Measurements from ENCODE around the gene GMCL2.
A peak's percentile ranks its signal among the peaks of the same experiment; 100 is the strongest.

Gene GMCL2

GRCh38 chr5:178207183-178207916 is 20.2 kb upstream of the GMCL2 start:
- Histone ChIP-seq H3K9ac (ENCODE audit: low read depth in 1 of 2, low read length in 2 of 2) (peak overlapping the region; percentile 74 to 98), H3K9me3 (ENCODE audit: control insufficient read depth in 2 of 2, low read length in 2 of 2) (no peaks in the 10 kb centered on the region), H3K4me3 (ENCODE audit: low read length in 2 of 2) (peak overlapping the region; percentile 33 to 98)

GRCh38 chr5:178206166-178207101 is 19.3 kb upstream of the GMCL2 start:
- Histone ChIP-seq H3K9ac (ENCODE audit: low read depth in 1 of 2, low read length in 2 of 2) (peak overlapping the region; percentile 98), H3K4me3 (ENCODE audit: low read length in 2 of 2) (peak overlapping the region; percentile 93 to 98), H3K4me1 (ENCODE audit: control insufficient read depth in 2 of 2, insufficient read depth in 2 of 2, low read length in 2 of 2) (peaks cover 58 to 65% of the 10 kb centered on the region in 2 donors), H3K27me3 (ENCODE audit: control insufficient read depth in 2 of 2, insufficient read depth in 2 of 2, low read length in 2 of 2) (no peaks in the 10 kb centered on the region), H3K27ac (ENCODE audit: low read depth in 2 of 2, low read length in 2 of 2) (peak overlapping the region; percentile 95 to 98), H3K9me3 (ENCODE audit: control insufficient read depth in 2 of 2, low read length in 2 of 2) (no peaks in the 10 kb centered on the region), H3K36me3 (ENCODE audit: control insufficient read depth in 2 of 2, insufficient read depth in 2 of 2, low read length in 2 of 2) (peaks cover 44 to 52% of the 10 kb centered on the region in 2 donors)

More at GRCh38 chr5:178207183-178207916, 20.2 kb upstream of the GMCL2 start:
- H3K27ac ChIP-seq (ENCODE audit: low read depth in 2 of 2, low read length in 2 of 2) = peak overlapping the region; percentile 95 to 98
- H3K36me3 ChIP-seq (ENCODE audit: control insufficient read depth in 2 of 2, insufficient read depth in 2 of 2, low read length in 2 of 2) = peaks cover 54 to 61% of the 10 kb centered on the region in 2 donors
- no peaks in the 10 kb centered on the region for H3K27me3 ChIP-seq (ENCODE audit: control insufficient read depth in 2 of 2, insufficient read depth in 2 of 2, low read length in 2 of 2)
- peaks cover 57 to 67% of the 10 kb centered on the region in 2 donors for H3K4me1 ChIP-seq (ENCODE audit: control insufficient read depth in 2 of 2, insufficient read depth in 2 of 2, low read length in 2 of 2)

GRCh38 chr5:178205749-178206047 is 18.5 kb upstream of the GMCL2 start:
- Histone ChIP-seq H3K36me3 (ENCODE audit: control insufficient read depth in 2 of 2, insufficient read depth in 2 of 2, low read length in 2 of 2) (peaks cover 40 to 45% of the 10 kb centered on the region in 2 donors), H3K4me1 (ENCODE audit: control insufficient read depth in 2 of 2, insufficient read depth in 2 of 2, low read length in 2 of 2) (peaks cover 55 to 59% of the 10 kb centered on the region in 2 donors), H3K27me3 (ENCODE audit: control insufficient read depth in 2 of 2, insufficient read depth in 2 of 2, low read length in 2 of 2) (no peaks in the 10 kb centered on the region), H3K27ac (ENCODE audit: low read depth in 2 of 2, low read length in 2 of 2) (peak overlapping the region; percentile 95 to 98), H3K9ac (ENCODE audit: low read depth in 1 of 2, low read length in 2 of 2) (peak overlapping the region; percentile 98), H3K4me3 (ENCODE audit: low read length in 2 of 2) (peak overlapping the region; percentile 93 to 98), H3K9me3 (ENCODE audit: control insufficient read depth in 2 of 2, low read length in 2 of 2) (no peaks in the 10 kb centered on the region)

- peaks cover 35 to 39% of the 10 kb centered on the region in 2 donors for H3K36me3 ChIP-seq (ENCODE audit: control insufficient read depth in 2 of 2, insufficient read depth in 2 of 2, low read length in 2 of 2)
- peaks cover 53% of the 10 kb centered on the region in 2 donors for H3K4me1 ChIP-seq (ENCODE audit: control insufficient read depth in 2 of 2, insufficient read depth in 2 of 2, low read length in 2 of 2)
- H3K27me3 ChIP-seq (ENCODE audit: control insufficient read depth in 2 of 2, insufficient read depth in 2 of 2, low read length in 2 of 2) = no peaks in the 10 kb centered on the region
- H3K4me3 ChIP-seq (ENCODE audit: low read length in 2 of 2) = peak overlapping the region; percentile 93 to 98
- H3K9ac ChIP-seq (ENCODE audit: low read depth in 1 of 2, low read length in 2 of 2) = peak overlapping the region; percentile 98
- no peaks in the 10 kb centered on the region for H3K9me3 ChIP-seq (ENCODE audit: control insufficient read depth in 2 of 2, low read length in 2 of 2)
- H3K27ac ChIP-seq (ENCODE audit: low read depth in 2 of 2, low read length in 2 of 2) = peak overlapping the region; percentile 95 to 98
Measured at GRCh38 chr5:178204935-178205748, 18.0 kb upstream of the GMCL2 start.

- Histone ChIP-seq H3K9me3 (ENCODE audit: control insufficient read depth in 2 of 2, low read length in 2 of 2) (no peaks in the 10 kb centered on the region), H3K36me3 (ENCODE audit: control insufficient read depth in 2 of 2, insufficient read depth in 2 of 2, low read length in 2 of 2) (peaks cover 27 to 31% of the 10 kb centered on the region in 2 donors), H3K4me3 (ENCODE audit: low read length in 2 of 2) (peak within 1 kb of the TSS; percentile 93 to 98), H3K9ac (ENCODE audit: low read depth in 1 of 2, low read length in 2 of 2) (peak within 1 kb of the TSS; percentile 98), H3K4me1 (ENCODE audit: control insufficient read depth in 2 of 2, insufficient read depth in 2 of 2, low read length in 2 of 2) (peaks cover 46 to 47% of the 10 kb centered on the region in 2 donors), H3K27me3 (ENCODE audit: control insufficient read depth in 2 of 2, insufficient read depth in 2 of 2, low read length in 2 of 2) (no peaks in the 10 kb centered on the region), H3K27ac (ENCODE audit: low read depth in 2 of 2, low read length in 2 of 2) (peak within 1 kb of the TSS; percentile 95 to 98)
Measured at GRCh38 chr5:178204182-178204934, 17.2 kb upstream of the GMCL2 start, which contains the start of gene HNRNPAB. TSS of gene HNRNPAB (plus strand) at chr5:178204533. CDS start at chr5:178204838, 305 bp downstream.

GRCh38 chr5:178203670-178204181 is 16.6 kb upstream of the GMCL2 start:
- Histone ChIP-seq H3K4me3 (ENCODE audit: low read length in 2 of 2) (peak overlapping the region; percentile 93 to 98), H3K27ac (ENCODE audit: low read depth in 2 of 2, low read length in 2 of 2) (peak overlapping the region; percentile 95 to 98), H3K9ac (ENCODE audit: low read depth in 1 of 2, low read length in 2 of 2) (peak overlapping the region; percentile 68 to 98), H3K9me3 (ENCODE audit: control insufficient read depth in 2 of 2, low read length in 2 of 2) (no peaks in the 10 kb centered on the region), H3K27me3 (ENCODE audit: control insufficient read depth in 2 of 2, insufficient read depth in 2 of 2, low read length in 2 of 2) (no peaks in the 10 kb centered on the region), H3K36me3 (ENCODE audit: control insufficient read depth in 2 of 2, insufficient read depth in 2 of 2, low read length in 2 of 2) (peaks cover 21 to 25% of the 10 kb centered on the region in 2 donors), H3K4me1 (ENCODE audit: control insufficient read depth in 2 of 2, insufficient read depth in 2 of 2, low read length in 2 of 2) (peaks cover 39 to 41% of the 10 kb centered on the region in 2 donors)

- peak overlapping the region in 1 of 2 donors; percentile 19 for H3K27ac ChIP-seq (ENCODE audit: low read depth in 2 of 2, low read length in 2 of 2)
- H3K9me3 ChIP-seq (ENCODE audit: control insufficient read depth in 2 of 2, low read length in 2 of 2) = no peaks in the 10 kb centered on the region
- H3K36me3 ChIP-seq (ENCODE audit: control insufficient read depth in 2 of 2, insufficient read depth in 2 of 2, low read length in 2 of 2) = peaks cover 10 to 14% of the 10 kb centered on the region in 2 donors
- H3K4me1 ChIP-seq (ENCODE audit: control insufficient read depth in 2 of 2, insufficient read depth in 2 of 2, low read length in 2 of 2) = peaks cover 28 to 29% of the 10 kb centered on the region in 2 donors
- no peak overlapping the region for H3K4me3 ChIP-seq (ENCODE audit: low read length in 2 of 2)
- H3K27me3 ChIP-seq (ENCODE audit: control insufficient read depth in 2 of 2, insufficient read depth in 2 of 2, low read length in 2 of 2) = no peaks in the 10 kb centered on the region
- no peak overlapping the region for H3K9ac ChIP-seq (ENCODE audit: low read depth in 1 of 2, low read length in 2 of 2)
Measured at GRCh38 chr5:178202541-178202940, 15.4 kb upstream of the GMCL2 start.

- Histone ChIP-seq H3K9ac (ENCODE audit: low read depth in 1 of 2, low read length in 2 of 2) (no peak overlapping the region), H3K27ac (ENCODE audit: low read depth in 2 of 2, low read length in 2 of 2) (peak overlapping the region in 1 of 2 donors; percentile 19), H3K9me3 (ENCODE audit: control insufficient read depth in 2 of 2, low read length in 2 of 2) (no peaks in the 10 kb centered on the region), H3K36me3 (ENCODE audit: control insufficient read depth in 2 of 2, insufficient read depth in 2 of 2, low read length in 2 of 2) (peaks cover 5 to 9% of the 10 kb centered on the region in 2 donors), H3K4me3 (ENCODE audit: low read length in 2 of 2) (no peak overlapping the region), H3K27me3 (ENCODE audit: control insufficient read depth in 2 of 2, insufficient read depth in 2 of 2, low read length in 2 of 2) (no peaks in the 10 kb centered on the region), H3K4me1 (ENCODE audit: control insufficient read depth in 2 of 2, insufficient read depth in 2 of 2, low read length in 2 of 2) (peaks cover 22% of the 10 kb centered on the region in 2 donors)
Measured at GRCh38 chr5:178201927-178202235, 14.7 kb upstream of the GMCL2 start.

Data from mucosa of rectum (tissue), 2 donors.